ENCODE data around the gene ITPR1. TPM values are rescaled to one million over a fixed set of nuclear protein-coding genes. Genes with fewer than 3 reads are reported as not detected.

ITPR1 gene
- total and polyA plus RNA-seq, 10 of the 15 experiments (the other 5 are each of a cell fraction or from before 2014, with no cell fraction given), result 12.2 to 239 (median 28.4) TPM

GRCh38 chr3:4813909-4814304 lies 320.8 kb downstream of the ITPR1 start (continued):
- TF ChIP-seq ZBTB4 (CRISPR knock-in tag; IDR thresholded peaks at IDR 0.05), result no peak
- no peak for TF ChIP-seq SREBF2 (IDR thresholded peaks at IDR 0.05; ENCODE audit: low read length)
- TF ChIP-seq JUND (IDR thresholded peaks at IDR 0.05; ENCODE audit: low read depth, low read length), result no peak
- no peak for TF ChIP-seq ASH2L (IDR thresholded peaks at IDR 0.05; ENCODE audit: borderline replicate concordance, low read depth)
- no peak for TF ChIP-seq ZZZ3 (IDR thresholded peaks at IDR 0.05; ENCODE audit: control insufficient read depth, insufficient read length, low read depth)

- DNase-seq (ENCODE audit: low read depth, low spot score) (no peak), ATAC-seq (no peak), FAIRE-seq (no peak)
- H3K36me3 ChIP-seq (ENCODE audit: control insufficient read depth in 2 of 2, insufficient read depth in 2 of 2, low read length in 1 of 2), result peaks cover 11 to 34% of the 10 kb centered on the region in 2 experiments; a peak in 3 of 4 replicates
- in situ Hi-C loops (cut with MboI), result no loop called here
- H3K4me1 ChIP-seq (ENCODE audit: control insufficient read depth, insufficient read depth, low read length), result no peaks in the 10 kb centered on the region
- H3K9ac ChIP-seq (ENCODE audit: control insufficient read depth, insufficient read depth, low read length), result no peak overlapping the region
- CTCF ChIA-PET, result interaction anchor here (1.3 to 1.6 kb wide), 2 partner anchors 103 to 297 kb away, joined by 4 read pairs; no protein-coding TSS in a partner anchor
- BruUV-seq (replicated peaks), result no TSS peak
- H3K9me3 ChIP-seq (replicated peaks; ENCODE audit: control insufficient read depth, insufficient read depth, low read length), result no peaks in the 10 kb centered on the region; the same call in 2 of the 3 replicates
- H3K27ac ChIP-seq (ENCODE audit: control insufficient read depth, insufficient read depth), result no peak overlapping the region
- no peak overlapping the region for H2AFZ ChIP-seq (ENCODE audit: control insufficient read depth, low read depth, low read length)
- H3K4me3 ChIP-seq, result no peak overlapping the region
- H3K4me2 ChIP-seq (ENCODE audit: control insufficient read depth, insufficient read depth), result no peak overlapping the region
- H3K27me3 ChIP-seq (replicated peaks in 1 of 2; ENCODE audit: control insufficient read depth in 2 of 2, insufficient read depth in 2 of 2, low read length in 1 of 2), result no peaks in the 10 kb centered on the region
- RAD21 ChIA-PET (ENCODE audit: unreplicated experiment), result no interaction called here
- POLR2A ChIA-PET, result interaction anchor here (0.6 kb wide), 1 partner anchor 166 kb away, joined by 3 read pairs; no protein-coding TSS in a partner anchor
- SMC1A ChIA-PET (ENCODE audit: uncharacterized antibody, unreplicated experiment), result interaction anchor here (0.8 to 2.1 kb wide), 3 partner anchors 8 to 142 kb away, joined by 3 to 11 read pairs (median 3); no protein-coding TSS in a partner anchor
- intact Hi-C loops (cut with micrococcal nuclease; ENCODE audit: unreplicated experiment), result no loop called here
- no peaks in the 10 kb centered on the region for H3K79me2 ChIP-seq (ENCODE audit: control insufficient read depth, insufficient read depth, low read length)
- no peaks in the 10 kb centered on the region for H4K20me1 ChIP-seq (ENCODE audit: control insufficient read depth, insufficient read depth)
- 91% methylated on average over 20 of the region's 20 CpGs for WGBS (ENCODE audit: insufficient coverage, insufficient replicate concordance, low lambda C conversion rate, missing lambda C conversion rate)
- TF ChIP-seq TARDBP (IDR thresholded peaks at IDR 0.05; ENCODE audit: borderline replicate concordance) (no peak), RBBP5 (conservative IDR thresholded peaks at IDR 0.05) (no peak), RAD21 (IDR thresholded peaks at IDR 0.05; ENCODE audit: insufficient read depth, low read depth, low read length) (no peak), JUNB (IDR thresholded peaks at IDR 0.05) (no peak), TCF12 (IDR thresholded peaks at IDR 0.05; ENCODE audit: low read depth, low read length) (no peak), SRF (IDR thresholded peaks at IDR 0.05; ENCODE audit: low read depth in 2 of 2, low read length in 2 of 2) (no peak), CREB1 (IDR thresholded peaks at IDR 0.05; ENCODE audit: low read depth) (no peak), NRF1 (conservative IDR thresholded peaks at IDR 0.05; ENCODE audit: low read depth, low read length) (no peak), JUND (IDR thresholded peaks at IDR 0.05; ENCODE audit: low read depth, low read length) (no peak), BCL3 (IDR thresholded peaks at IDR 0.05; ENCODE audit: borderline replicate concordance, insufficient read depth, low read depth, low read length, poor library complexity, severe bottlenecking) (no peak), EED (IDR thresholded peaks at IDR 0.05; ENCODE audit: low read depth) (no peak), MAX (IDR thresholded peaks at IDR 0.05; ENCODE audit: low read depth, low read length) (no peak)
Observed at GRCh38 chr3:4814305-4814903, 321.3 kb downstream of the ITPR1 start.

Measured in GM12878 (cell line).